ENCODE data around the gene HMGXB3. TPM values are rescaled to one million over a fixed set of nuclear protein-coding genes. Genes with fewer than 3 reads are reported as not detected.

Gene HMGXB3
- total RNA-seq, 2 experiments from 2014 or later: 29.4 to 31.7 TPM

Other genes starting within 250 kb of the HMGXB3 start
- not detected for gene PDE6A, start 55.9 kb upstream of the HMGXB3 start, total RNA-seq
- 1 to 10 TPM; 8.8 to 9.3 TPM for gene SLC26A2, start 40.0 kb upstream of the HMGXB3 start, total RNA-seq
- gene TIGD6, start 85 bp upstream of the HMGXB3 start, total RNA-seq: 1 to 10 TPM; 2.1 to 2.2 TPM
- gene CSF1R, start 85.8 kb downstream of the HMGXB3 start, total RNA-seq: under 1 TPM; 0.08 to 0.15 TPM
- gene PDGFRB, start 155.1 kb downstream of the HMGXB3 start, total RNA-seq: 1 to 10 TPM; 1.9 to 3.6 TPM
- not detected for gene CDX1, start 166.0 kb downstream of the HMGXB3 start, total RNA-seq
- gene SLC6A7, start 189.3 kb downstream of the HMGXB3 start, total RNA-seq: not detected